ENCODE measurements around the gene PER1. TPM values are rescaled to one million over a fixed set of nuclear protein-coding genes. Genes with fewer than 3 reads are reported as not detected.
A peak's percentile ranks its signal among the peaks of the same experiment; 100 is the strongest.

PER1 gene
- total and polyA plus RNA-seq, 2 of the 8 experiments (the other 6 are each of a cell fraction or from before 2014, with no cell fraction given): 9.6 to 38.0 TPM

DNA sequence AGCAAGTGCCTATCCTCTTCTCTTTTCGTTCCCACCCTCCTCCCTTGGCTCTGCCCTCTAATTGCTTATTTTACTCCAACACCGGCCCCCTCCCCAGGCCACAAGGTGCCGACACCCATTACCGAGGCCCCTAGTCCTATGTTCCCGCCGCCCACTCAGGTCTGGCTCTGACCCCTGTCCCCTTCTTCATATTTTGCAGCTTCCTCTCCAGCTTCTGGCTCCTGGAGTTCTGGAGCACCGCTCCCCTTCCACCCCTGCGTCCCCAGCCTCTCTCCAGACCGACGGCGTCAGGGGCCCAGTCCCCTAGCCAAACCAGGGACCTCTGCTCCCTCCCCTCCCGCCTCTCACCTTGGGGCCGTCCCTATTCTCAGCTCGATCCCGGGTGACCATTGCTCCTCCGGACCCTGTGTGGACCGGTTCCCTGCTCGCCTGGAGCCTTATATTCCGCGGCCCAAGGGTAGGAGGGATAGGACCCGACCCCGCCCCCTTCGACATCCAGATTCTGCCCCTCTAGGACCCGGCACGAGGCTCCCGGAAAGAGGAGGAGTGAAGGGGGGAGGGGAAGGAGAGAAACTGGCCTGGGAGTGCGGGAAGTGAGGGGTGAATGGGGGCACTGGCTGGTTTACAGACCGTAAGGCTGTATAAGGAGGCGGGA is 28.4 kb downstream of the PER1 start, which contains the start of gene HES7 (continued):
- TF ChIP-seq, protein P1, sequence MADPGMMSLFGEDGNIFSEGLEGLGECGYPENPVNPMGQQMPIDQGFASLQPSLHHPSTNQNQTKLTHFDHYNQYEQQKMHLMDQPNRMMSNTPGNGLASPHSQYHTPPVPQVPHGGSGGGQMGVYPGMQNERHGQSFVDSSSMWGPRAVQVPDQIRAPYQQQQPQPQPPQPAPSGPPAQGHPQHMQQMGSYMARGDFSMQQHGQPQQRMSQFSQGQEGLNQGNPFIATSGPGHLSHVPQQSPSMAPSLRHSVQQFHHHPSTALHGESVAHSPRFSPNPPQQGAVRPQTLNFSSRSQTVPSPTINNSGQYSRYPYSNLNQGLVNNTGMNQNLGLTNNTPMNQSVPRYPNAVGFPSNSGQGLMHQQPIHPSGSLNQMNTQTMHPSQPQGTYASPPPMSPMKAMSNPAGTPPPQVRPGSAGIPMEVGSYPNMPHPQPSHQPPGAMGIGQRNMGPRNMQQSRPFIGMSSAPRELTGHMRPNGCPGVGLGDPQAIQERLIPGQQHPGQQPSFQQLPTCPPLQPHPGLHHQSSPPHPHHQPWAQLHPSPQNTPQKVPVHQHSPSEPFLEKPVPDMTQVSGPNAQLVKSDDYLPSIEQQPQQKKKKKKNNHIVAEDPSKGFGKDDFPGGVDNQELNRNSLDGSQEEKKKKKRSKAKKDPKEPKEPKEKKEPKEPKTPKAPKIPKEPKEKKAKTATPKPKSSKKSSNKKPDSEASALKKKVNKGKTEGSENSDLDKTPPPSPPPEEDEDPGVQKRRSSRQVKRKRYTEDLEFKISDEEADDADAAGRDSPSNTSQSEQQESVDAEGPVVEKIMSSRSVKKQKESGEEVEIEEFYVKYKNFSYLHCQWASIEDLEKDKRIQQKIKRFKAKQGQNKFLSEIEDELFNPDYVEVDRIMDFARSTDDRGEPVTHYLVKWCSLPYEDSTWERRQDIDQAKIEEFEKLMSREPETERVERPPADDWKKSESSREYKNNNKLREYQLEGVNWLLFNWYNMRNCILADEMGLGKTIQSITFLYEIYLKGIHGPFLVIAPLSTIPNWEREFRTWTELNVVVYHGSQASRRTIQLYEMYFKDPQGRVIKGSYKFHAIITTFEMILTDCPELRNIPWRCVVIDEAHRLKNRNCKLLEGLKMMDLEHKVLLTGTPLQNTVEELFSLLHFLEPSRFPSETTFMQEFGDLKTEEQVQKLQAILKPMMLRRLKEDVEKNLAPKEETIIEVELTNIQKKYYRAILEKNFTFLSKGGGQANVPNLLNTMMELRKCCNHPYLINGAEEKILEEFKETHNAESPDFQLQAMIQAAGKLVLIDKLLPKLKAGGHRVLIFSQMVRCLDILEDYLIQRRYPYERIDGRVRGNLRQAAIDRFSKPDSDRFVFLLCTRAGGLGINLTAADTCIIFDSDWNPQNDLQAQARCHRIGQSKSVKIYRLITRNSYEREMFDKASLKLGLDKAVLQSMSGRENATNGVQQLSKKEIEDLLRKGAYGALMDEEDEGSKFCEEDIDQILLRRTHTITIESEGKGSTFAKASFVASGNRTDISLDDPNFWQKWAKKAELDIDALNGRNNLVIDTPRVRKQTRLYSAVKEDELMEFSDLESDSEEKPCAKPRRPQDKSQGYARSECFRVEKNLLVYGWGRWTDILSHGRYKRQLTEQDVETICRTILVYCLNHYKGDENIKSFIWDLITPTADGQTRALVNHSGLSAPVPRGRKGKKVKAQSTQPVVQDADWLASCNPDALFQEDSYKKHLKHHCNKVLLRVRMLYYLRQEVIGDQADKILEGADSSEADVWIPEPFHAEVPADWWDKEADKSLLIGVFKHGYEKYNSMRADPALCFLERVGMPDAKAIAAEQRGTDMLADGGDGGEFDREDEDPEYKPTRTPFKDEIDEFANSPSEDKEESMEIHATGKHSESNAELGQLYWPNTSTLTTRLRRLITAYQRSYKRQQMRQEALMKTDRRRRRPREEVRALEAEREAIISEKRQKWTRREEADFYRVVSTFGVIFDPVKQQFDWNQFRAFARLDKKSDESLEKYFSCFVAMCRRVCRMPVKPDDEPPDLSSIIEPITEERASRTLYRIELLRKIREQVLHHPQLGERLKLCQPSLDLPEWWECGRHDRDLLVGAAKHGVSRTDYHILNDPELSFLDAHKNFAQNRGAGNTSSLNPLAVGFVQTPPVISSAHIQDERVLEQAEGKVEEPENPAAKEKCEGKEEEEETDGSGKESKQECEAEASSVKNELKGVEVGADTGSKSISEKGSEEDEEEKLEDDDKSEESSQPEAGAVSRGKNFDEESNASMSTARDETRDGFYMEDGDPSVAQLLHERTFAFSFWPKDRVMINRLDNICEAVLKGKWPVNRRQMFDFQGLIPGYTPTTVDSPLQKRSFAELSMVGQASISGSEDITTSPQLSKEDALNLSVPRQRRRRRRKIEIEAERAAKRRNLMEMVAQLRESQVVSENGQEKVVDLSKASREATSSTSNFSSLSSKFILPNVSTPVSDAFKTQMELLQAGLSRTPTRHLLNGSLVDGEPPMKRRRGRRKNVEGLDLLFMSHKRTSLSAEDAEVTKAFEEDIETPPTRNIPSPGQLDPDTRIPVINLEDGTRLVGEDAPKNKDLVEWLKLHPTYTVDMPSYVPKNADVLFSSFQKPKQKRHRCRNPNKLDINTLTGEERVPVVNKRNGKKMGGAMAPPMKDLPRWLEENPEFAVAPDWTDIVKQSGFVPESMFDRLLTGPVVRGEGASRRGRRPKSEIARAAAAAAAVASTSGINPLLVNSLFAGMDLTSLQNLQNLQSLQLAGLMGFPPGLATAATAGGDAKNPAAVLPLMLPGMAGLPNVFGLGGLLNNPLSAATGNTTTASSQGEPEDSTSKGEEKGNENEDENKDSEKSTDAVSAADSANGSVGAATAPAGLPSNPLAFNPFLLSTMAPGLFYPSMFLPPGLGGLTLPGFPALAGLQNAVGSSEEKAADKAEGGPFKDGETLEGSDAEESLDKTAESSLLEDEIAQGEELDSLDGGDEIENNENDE (IDR thresholded peaks at IDR 0.05; ENCODE audit: insufficient replicate concordance, low read length): no peak
- TF ChIP-seq, protein P2, sequence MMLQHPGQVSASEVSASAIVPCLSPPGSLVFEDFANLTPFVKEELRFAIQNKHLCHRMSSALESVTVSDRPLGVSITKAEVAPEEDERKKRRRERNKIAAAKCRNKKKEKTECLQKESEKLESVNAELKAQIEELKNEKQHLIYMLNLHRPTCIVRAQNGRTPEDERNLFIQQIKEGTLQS (IDR thresholded peaks at IDR 0.05; ENCODE audit: insufficient read depth, low read depth, low read length): no peak
- TF ChIP-seq KDM1A (IDR thresholded peaks at IDR 0.05; ENCODE audit: borderline replicate concordance, low read length) (peak; percentile 42; the same call in 1 of the 2 replicates), RBBP5 (IDR thresholded peaks at IDR 0.05; ENCODE audit: borderline replicate concordance, low read depth, low read length) (peak; percentile 14; the same call in 1 of the 2 replicates), BCL11A (IDR thresholded peaks at IDR 0.05; ENCODE audit: low read depth in 2 of 2, low read length in 2 of 2) (no peak)
- TF ChIP-seq, protein P3, sequence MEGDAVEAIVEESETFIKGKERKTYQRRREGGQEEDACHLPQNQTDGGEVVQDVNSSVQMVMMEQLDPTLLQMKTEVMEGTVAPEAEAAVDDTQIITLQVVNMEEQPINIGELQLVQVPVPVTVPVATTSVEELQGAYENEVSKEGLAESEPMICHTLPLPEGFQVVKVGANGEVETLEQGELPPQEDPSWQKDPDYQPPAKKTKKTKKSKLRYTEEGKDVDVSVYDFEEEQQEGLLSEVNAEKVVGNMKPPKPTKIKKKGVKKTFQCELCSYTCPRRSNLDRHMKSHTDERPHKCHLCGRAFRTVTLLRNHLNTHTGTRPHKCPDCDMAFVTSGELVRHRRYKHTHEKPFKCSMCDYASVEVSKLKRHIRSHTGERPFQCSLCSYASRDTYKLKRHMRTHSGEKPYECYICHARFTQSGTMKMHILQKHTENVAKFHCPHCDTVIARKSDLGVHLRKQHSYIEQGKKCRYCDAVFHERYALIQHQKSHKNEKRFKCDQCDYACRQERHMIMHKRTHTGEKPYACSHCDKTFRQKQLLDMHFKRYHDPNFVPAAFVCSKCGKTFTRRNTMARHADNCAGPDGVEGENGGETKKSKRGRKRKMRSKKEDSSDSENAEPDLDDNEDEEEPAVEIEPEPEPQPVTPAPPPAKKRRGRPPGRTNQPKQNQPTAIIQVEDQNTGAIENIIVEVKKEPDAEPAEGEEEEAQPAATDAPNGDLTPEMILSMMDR (IDR thresholded peaks at IDR 0.05; ENCODE audit: control extremely low read depth in 1 of 3, insufficient read depth in 1 of 3, low read depth in 1 of 3, low read length in 3 of 3): no peak

All from H1 (cell line).